Subcutaneous abdominal adipose tissue (tissue), 5 donors: Measurements from ENCODE around the gene SRGAP1.

ENCODE experiments used
- H3K27ac ChIP-seq: one replicate; pipeline ENCODE4 v1.7.0; 2013; ENCODE audit warnings: low read depth, mild to moderate bottlenecking, inconsistent platforms, low read length, moderate library complexity
- H3K27me3 ChIP-seq, 5 donors: one replicate each; pipeline ENCODE4 v1.7.0; 2013; ENCODE audit warnings: low read length in 5 of 5, inconsistent platforms in 1 of 5; ENCODE audit not compliant: control insufficient read depth in 5 of 5, insufficient read depth in 4 of 5
- H3K36me3 ChIP-seq, 5 donors: one replicate each; pipeline ENCODE4 v1.7.0; 2013; ENCODE audit warnings: low read length in 5 of 5; ENCODE audit not compliant: control insufficient read depth in 5 of 5, insufficient read depth in 5 of 5
- H3K4me1 ChIP-seq, 5 donors: one replicate each; pipeline ENCODE4 v1.7.0; 2013; ENCODE audit warnings: low read length in 5 of 5, mild to moderate bottlenecking in 3 of 5, moderate library complexity in 1 of 5; ENCODE audit not compliant: control insufficient read depth in 5 of 5, insufficient read depth in 5 of 5
- H3K4me3 ChIP-seq, 5 donors: one replicate each; pipeline ENCODE4 v1.7.0; 2013; ENCODE audit warnings: low read length in 5 of 5, low read depth in 1 of 5
- H3K9ac ChIP-seq, 5 donors: one replicate each; pipeline ENCODE4 v1.7.0; 2013; ENCODE audit warnings: low read length in 5 of 5, mild to moderate bottlenecking in 4 of 5, moderate library complexity in 3 of 5
- H3K9me3 ChIP-seq, 5 donors: one replicate each; pipeline ENCODE4 v1.7.0; 2013; ENCODE audit warnings: low read length in 5 of 5; ENCODE audit not compliant: control insufficient read depth in 5 of 5
- donor health status: healthy.
- donor health status: healthy.
- donor health status: healthy.
- donor health status: healthy.
- donor health status: healthy.

Gene SRGAP1

DNA sequence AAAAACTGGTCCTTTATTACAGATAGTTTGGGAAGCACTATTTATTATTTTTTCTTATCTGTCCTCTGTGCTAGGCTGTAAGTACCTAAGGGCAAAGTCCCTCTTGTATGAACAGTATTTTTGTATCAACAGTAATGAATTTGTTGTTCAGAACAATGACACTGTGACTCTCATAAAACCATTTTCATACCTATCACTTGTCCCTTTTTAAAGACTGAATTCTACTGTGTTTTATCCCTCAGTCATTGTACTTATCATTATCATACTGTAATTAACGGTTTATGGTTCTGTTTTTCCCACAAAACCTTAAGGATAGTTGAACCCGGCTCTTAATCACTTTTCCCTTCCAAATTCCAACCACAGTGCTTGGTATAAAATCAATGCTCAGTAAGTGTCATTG is 69.4 kb downstream of the SRGAP1 start:
- peaks cover 3 to 40% (median 37%) of the 10 kb centered on the region in 5 donors for H3K4me1 ChIP-seq
- no peaks in the 10 kb centered on the region for H3K9me3 ChIP-seq
- no peak overlapping the region for H3K4me3 ChIP-seq
- no peaks in the 10 kb centered on the region for H3K36me3 ChIP-seq
- no peak overlapping the region for H3K9ac ChIP-seq
- H3K27ac ChIP-seq = no peak overlapping the region
- no peaks in the 10 kb centered on the region for H3K27me3 ChIP-seq

DNA sequence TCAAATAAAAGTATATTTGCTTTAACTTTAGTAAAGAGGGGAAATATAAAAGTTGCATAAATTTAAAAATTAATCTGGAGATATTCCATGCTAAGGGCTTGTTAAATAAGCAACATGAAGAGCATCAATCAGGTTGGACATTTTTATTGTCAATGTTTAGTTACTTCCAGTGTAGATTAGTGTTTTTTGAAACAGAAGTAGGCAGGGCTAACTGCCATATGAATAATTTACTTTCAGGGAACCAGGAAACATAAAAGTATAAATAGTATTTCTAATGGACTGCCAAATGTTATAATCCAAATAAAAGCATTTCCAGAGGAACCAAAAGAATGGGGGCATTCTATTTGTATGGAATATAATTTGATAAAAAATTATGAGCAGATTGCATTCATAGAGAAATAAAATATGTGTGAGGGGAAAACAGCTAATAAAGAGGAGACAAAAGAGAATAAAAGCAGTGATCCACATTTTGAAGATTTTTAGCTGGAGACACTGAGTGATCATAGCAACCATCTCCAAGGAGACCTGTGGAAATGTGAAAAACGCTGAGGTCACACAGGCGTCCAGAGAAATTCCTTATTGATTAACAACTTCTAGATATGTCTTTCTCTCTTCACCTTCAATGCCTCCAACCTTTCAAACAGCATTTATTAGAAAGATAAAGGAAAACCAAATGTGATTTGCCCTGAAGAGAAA is 70.8 kb downstream of the SRGAP1 start:
- Histone ChIP-seq H3K4me3 (no peak overlapping the region), H3K4me1 (peaks cover 3 to 49% (median 42%) of the 10 kb centered on the region in 5 donors), H3K36me3 (no peaks in the 10 kb centered on the region), H3K27ac (no peak overlapping the region), H3K9ac (no peak overlapping the region), H3K9me3 (no peaks in the 10 kb centered on the region), H3K27me3 (no peaks in the 10 kb centered on the region)

DNA sequence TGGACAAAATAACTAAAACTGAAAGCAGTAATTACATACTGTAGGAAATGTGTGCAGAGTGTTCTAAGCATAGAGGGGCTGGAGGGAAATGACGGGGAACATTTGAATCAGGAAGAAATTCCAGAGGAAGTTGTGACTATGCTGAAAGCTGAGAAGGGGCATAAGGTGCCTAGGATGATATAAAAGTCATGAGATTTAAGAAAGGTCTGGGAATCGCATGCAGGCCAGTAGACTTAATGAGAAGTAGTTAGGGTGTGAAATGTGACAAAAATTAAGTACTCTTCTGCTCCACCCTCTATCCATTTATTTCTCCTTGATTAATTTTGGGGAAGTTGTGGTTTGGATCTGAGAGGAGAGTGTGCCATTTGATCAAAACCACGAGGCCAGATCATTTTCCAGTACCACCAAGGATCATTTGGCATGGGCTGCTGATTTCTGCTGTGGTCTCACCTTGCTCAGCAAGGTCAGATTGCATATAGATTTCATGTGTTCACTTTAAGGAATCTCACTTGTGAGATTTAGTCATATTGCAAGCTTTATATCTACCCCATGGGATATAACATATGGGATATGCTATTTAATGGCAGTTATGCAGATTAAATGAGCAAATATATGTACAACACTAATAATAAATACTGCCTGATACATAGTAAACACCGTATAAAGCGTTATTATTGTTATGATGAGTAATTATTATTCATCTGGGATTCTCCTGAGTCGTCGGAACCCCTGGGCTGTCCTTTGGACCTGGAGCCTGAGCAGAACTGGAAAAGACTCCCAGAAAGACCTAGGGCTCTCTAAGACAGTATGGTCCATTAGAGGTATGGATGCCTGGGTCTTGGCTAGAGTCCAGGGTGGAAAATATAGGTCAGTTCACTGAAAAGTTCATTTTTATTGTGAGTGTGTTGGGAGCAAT is 72.3 kb downstream of the SRGAP1 start:
- H3K4me3 ChIP-seq = no peak overlapping the region
- no peaks in the 10 kb centered on the region for H3K36me3 ChIP-seq
- H3K9ac ChIP-seq = no peak overlapping the region
- H3K4me1 ChIP-seq = peaks cover 3 to 49% (median 37%) of the 10 kb centered on the region in 5 donors
- H3K27me3 ChIP-seq = no peaks in the 10 kb centered on the region
- H3K27ac ChIP-seq = peak overlapping the region; percentile 57
- no peaks in the 10 kb centered on the region for H3K9me3 ChIP-seq

DNA sequence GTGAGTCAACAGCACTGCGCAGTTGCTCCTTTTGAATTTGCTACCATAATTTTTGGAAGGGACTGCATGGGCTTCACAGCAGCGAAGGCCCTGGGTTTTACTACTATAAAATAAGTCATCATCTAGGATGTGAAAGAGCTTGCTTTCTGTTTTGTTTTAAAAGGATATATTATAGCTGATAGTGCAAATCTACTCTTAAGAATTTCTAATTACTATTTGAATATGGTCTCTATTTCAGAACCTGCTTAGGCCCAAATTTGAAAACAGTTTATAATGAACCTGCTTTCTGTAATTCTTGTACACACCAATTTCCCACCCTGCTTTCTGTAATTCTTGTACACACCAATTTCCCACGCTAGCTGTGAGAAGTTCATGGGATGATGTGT is 73.0 kb downstream of the SRGAP1 start:
- no peaks in the 10 kb centered on the region for H3K27me3 ChIP-seq
- no peaks in the 10 kb centered on the region for H3K36me3 ChIP-seq
- H3K27ac ChIP-seq = peak overlapping the region; percentile 57
- no peak overlapping the region for H3K9ac ChIP-seq
- H3K4me3 ChIP-seq = no peak overlapping the region
- H3K4me1 ChIP-seq = peaks cover 3 to 50% (median 37%) of the 10 kb centered on the region in 5 donors
- H3K9me3 ChIP-seq = no peaks in the 10 kb centered on the region

DNA sequence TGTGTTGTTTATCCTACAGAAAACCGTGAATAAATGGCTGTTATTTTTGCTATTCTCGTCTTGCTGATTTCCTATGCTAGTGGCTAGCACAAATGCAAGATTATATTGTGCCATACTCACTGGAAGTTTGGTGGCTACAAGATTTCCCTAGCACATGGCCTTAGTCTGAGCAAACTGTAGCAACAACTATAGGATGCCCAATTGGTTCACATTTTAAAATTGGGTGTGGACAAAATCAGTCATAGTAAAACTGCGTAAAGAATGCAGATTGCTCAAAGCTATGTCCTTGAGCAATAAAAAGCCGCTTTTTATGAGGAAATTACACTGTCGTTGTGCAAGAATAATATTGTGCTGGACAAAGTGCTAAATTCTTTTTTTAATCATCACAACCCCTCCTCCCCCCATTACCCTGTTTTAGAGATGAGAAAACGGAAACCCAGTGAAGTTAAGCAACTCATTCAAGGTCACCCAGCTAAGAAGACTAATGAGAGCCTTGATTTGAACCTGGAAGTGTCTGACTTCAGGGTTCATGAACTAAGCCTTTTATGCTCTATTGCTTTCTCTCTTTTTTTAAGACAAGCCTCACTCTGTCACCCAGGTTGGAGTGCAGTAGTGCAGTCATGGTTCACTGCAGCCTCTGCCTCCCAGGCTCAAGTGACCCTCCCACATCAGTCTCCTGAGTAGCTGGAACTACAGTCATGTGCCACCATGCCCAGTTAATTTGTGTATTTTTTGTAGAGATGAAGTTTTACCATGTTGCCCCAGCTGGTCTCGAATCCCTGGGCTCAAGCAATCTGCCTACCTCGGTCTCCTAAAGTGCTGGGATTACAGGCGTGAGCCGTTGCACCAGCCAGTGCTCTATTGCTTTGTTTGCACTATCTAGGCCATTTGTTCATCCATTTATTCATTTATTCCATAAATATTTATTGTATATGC is 73.6 kb downstream of the SRGAP1 start:
- no peaks in the 10 kb centered on the region for H3K9me3 ChIP-seq
- H3K27ac ChIP-seq = peak overlapping the region; percentile 65
- no peak overlapping the region for H3K4me3 ChIP-seq
- H3K4me1 ChIP-seq = peaks cover 3 to 49% (median 37%) of the 10 kb centered on the region in 5 donors
- no peaks in the 10 kb centered on the region for H3K36me3 ChIP-seq
- no peak overlapping the region for H3K9ac ChIP-seq
- no peaks in the 10 kb centered on the region for H3K27me3 ChIP-seq

DNA sequence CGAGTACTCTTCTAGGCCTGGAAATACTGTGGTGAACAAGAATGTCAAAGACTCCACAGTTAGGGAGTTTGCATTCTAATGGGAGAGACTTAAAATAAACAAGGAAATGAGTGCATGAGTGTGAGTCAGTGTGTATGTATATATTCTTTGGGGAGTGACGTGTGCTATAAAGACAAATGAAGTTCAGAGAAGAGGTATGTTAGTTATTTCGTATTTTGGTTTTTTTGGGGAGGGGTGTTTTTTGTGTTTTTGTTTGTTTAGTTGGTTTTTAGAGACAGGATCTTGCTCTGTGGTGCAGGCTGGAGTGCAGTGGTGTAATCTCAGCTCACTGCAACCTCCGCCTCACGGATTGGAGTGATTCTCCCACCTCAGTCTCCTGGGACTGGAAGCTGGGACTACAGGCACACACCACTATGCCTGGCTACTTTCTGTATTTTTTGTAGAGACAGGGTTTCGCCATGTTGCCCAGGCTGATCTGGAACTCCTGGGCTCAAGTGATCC is 74.3 kb downstream of the SRGAP1 start:
- H3K9me3 ChIP-seq = no peaks in the 10 kb centered on the region
- H3K36me3 ChIP-seq = no peaks in the 10 kb centered on the region
- H3K9ac ChIP-seq = no peak overlapping the region
- peaks cover 3 to 49% (median 37%) of the 10 kb centered on the region in 5 donors for H3K4me1 ChIP-seq
- peak overlapping the region; percentile 65 for H3K27ac ChIP-seq
- no peaks in the 10 kb centered on the region for H3K27me3 ChIP-seq
- H3K4me3 ChIP-seq = no peak overlapping the region

DNA sequence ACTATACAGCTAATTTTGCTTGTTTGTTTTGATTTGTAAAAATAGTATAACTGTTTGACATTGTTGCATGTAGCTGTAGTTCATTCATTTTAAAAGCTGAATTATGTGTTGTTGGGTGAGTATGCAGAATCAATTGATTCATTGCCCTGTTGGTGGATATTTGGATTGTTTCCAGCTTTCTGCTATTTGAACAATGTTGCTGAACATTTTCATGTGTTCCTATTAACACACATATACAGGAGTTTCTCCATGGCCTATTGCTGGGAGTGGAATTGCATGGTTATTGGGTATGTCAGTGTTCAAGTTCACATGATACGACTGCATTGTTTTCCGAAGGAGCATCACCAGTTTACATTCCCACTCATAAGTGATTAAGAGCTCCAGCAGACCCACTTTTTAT is 75.3 kb downstream of the SRGAP1 start:
- no peak overlapping the region for H3K9ac ChIP-seq
- H3K27ac ChIP-seq = no peak overlapping the region
- H3K4me3 ChIP-seq = no peak overlapping the region
- no peaks in the 10 kb centered on the region for H3K9me3 ChIP-seq
- no peaks in the 10 kb centered on the region for H3K27me3 ChIP-seq
- H3K36me3 ChIP-seq = no peaks in the 10 kb centered on the region
- peaks cover 3 to 48% (median 37%) of the 10 kb centered on the region in 5 donors for H3K4me1 ChIP-seq

DNA sequence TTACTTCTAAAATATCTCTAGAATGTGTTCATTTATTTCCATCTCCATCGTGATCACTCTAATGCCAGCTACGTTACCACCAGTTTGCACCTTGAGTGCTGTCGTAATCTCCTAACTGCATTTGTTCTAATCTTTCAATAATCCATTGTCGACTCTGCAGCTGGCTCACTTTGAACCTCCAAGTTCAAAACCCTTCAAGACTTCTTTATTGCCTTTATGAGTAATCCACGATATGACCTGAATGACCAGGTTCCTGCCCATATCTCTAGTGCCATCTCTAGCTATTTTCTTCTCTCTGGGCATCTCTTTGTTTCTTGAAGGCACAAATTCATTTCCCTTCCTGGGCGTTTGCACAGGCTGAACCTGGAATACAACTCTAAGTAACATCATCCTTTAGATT is 76.7 kb downstream of the SRGAP1 start:
- H3K4me1 ChIP-seq = peaks cover 3 to 36% (median 28%) of the 10 kb centered on the region in 5 donors
- no peak overlapping the region for H3K9ac ChIP-seq
- H3K27ac ChIP-seq = no peak overlapping the region
- H3K4me3 ChIP-seq = no peak overlapping the region
- H3K9me3 ChIP-seq = no peaks in the 10 kb centered on the region
- H3K36me3 ChIP-seq = no peaks in the 10 kb centered on the region
- no peaks in the 10 kb centered on the region for H3K27me3 ChIP-seq

DNA sequence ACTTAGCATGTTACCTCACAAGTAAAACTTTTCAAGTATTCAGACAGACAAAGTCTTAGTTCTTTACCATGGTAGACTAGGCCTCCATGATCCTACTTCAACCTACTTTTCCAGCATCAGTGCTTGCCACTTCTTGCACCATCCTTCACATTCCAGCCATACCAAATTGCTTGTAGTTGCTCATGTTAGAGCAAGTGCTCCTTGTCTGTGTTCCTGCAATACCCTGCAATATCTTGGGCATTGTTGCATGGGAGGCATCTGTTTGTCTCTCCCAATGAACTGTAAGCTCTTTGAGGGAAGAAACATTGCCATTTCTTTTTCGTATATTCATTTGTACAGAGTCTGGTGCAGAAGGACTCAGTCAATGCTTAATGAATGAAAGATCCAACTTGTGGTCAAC is 78.0 kb downstream of the SRGAP1 start:
- H3K9me3 ChIP-seq = no peaks in the 10 kb centered on the region
- H3K27me3 ChIP-seq = no peaks in the 10 kb centered on the region
- peaks cover 3 to 28% (median 17%) of the 10 kb centered on the region in 5 donors for H3K4me1 ChIP-seq
- H3K36me3 ChIP-seq = no peaks in the 10 kb centered on the region
- no peak overlapping the region for H3K9ac ChIP-seq
- H3K27ac ChIP-seq = no peak overlapping the region
- H3K4me3 ChIP-seq = no peak overlapping the region
